GM19043 (cell line): ENCODE measurements around the gene SSR4.

Source experiments
- ATAC-seq: cut with Tn5 transposase; IDR thresholded peaks from one replicate; pipeline ENCODE4 v1.9.1; 2021; ENCODE audit warnings: low read depth; ENCODE audit not compliant: unreplicated experiment

The SSR4 gene

DNA sequence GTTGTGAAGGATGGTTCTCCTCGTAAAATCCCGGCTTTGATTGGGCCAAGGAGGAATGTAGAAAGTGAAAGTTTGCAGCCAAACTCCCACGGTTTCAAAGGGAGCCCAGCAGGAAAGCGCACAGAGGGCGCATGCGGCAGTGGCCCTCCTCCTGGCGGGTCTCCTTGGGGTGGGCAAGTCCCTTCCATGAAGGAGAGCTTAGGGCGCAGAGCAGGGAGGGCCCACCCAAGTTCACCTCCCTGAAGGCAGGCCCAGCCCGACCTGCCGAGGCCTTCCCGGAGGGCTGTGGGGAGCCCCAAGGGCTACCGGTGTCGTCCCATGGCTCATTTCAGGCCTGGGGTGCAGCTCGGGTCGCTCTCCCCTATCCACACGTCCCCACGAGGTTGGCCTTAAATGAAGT lies 33.8 kb downstream of the SSR4 start:
- no peak for ATAC-seq

DNA sequence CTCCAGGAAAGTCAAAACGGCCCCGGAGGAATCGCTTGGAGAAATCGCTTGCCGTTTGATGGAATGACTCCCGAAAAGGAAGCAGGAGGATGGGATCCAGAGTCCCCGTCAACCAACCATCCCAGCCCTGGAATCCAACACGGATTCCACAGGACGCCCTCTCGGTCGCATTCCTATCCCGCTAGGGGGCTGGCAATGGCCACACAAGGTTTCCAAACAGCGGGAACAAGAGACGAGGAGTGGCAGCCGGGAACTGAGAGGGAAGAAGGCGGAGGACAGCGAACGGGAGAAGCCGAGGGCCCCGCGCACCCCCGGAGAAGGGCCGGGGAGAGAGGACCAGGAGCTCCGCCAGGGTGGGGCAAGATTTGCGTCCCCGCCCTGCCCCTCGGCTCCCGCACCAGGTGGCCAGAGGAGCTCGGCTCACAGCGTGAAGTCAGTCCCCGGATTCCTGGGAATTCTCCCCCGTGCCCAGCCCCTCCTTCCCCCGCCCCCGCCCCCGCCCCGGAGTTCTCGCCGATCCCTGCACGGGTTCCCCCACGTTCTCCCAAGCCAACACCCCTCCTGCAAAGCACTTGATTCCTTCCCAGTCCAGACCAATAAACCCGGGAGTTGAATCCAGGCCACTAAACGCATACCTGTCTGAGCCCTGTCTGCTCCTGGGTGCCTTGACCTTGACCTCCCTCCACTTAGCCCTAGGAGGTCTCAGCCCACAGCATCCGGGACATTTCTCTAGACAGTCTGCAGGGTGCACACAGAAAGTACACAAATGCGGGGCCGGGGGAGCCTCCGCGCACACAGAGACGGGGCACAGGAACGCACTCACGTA lies 34.5 kb downstream of the SSR4 start:
- ATAC-seq, result no peak

DNA sequence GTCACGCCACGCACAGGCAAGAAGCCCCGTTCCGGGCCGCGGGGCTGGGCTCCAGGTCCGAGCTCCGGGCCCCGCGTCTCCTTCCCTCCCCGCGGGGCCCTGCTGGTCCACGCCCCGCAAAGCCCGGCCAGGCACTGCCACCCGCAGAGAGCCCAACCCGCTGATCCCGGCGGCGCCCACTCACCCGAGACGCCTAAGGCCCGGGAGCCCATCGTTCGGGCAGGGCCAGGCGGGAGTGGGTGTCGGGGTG lies 35.0 kb downstream of the SSR4 start:
- no peak for ATAC-seq

DNA sequence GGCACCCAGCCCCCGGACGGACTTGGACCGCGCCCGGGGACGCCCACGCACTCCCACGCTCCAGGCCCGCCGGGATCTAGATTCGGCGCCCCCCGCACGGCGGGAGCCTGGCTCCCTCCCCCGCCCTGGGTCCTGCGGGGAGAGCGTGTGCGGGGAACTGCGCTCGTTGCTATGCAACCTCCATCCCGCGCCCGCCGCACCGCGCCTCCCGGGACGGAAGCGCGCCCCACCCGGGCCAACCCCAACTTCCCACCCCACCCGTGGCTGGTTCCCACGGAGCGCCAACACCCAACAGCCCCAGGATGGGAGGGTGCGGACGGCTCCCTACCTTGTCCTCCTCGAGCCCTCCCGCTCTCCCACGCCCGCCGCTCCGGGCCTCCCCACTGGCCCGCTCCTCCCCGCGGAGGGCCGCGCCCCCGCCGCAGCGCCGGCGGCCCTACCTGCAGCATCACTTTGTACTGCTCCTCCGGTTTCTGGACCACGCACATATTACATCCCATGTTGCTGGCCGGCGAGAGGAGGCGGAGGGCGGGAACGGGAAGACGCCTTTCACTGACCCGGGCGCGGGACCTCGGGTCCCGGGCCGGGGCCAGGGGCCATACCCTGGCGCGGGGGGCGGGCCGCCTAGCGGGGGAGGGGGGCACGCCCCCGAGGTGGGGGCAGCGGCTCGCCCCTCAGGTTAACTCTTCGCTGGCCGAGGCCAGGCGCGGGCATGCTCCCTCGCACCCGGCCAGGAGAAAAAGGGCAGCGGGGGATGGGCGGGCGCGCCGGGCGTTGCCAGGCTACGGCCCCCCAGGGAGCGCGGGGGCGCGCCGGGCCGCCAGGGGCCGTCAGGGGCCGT lies 35.6 kb downstream of the SSR4 start, which contains the start of gene PDZD4:
PDZD4 (minus strand) TSS at position 746 of the 841 bp plus-strand sequence; CDS start at position 500, 246 bp downstream.
- no peak for ATAC-seq

DNA sequence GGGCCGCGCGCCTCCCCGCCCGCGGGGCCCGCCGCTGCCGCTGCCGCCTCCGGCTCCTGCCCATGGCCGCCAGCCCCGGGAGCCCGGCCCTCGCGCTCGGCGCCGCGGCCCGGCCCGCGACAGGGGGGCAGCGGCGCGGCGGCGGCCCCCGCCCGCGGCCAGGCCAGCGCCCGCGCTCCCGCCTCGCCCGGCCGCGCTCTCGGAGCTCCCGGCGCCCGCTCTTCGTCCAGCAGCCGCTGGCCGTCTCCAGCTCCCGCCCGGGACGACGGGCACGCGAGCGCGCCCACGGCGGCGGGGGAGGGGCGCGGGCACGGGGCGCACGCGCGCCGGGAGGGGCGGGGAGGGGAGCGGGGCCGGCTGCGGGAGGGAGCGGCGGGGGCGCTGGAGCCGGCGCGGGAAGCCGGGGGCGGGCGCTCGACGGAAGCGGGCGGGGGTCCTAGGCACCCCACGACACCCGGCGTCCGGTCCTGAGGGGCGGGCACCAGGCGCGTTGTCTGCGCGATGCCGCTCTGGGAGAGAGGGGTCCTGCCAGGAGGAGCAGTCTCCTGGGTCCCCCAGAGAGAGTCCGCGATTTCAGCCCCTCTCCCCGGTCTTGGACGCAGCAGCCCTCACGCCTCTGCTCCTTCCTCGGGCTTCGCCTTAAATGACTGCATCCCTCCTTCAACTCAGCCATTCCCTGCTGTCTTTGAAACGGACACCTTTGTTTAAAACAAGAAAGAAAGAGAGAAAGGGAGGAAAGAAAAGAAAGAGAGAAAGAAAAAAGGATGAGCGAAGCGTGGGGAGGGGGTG lies 36.4 kb downstream of the SSR4 start:
- ATAC-seq, result no peak

DNA sequence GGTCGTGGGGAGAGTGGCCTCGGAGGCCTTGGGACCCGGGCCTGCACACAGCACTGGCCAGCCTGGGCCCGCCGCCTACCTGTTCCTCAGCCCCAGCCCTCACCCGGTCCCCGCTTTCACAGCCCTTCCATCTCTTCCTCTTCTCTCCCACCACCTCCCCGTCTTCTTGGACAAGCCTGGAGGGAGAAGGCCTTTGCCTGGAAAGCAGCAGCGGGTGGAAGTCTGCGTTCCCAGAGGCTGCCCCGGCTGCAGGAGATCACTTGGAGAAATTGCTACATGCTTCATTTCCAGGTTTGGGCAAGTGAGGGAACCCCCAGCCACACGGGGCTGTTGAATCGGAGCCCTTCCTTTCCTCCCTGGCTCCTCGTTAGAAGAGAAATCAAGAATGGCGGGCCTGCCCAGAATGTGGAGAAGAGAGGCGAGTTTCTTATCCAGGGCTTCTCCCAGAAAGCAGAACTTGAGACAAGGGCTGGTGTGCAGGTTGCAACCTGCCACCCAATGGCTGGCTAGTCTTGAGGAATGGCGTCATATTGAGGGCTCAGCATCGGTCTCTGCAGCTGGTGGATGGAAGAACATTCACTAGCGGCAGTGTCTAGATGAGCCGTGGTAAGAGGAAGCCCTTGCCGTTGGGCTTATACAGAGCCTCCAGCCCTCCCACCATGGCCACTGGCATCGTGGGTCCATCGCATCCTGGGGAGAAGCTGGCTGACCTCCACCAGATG lies 37.1 kb downstream of the SSR4 start:
- ATAC-seq, result no peak

DNA sequence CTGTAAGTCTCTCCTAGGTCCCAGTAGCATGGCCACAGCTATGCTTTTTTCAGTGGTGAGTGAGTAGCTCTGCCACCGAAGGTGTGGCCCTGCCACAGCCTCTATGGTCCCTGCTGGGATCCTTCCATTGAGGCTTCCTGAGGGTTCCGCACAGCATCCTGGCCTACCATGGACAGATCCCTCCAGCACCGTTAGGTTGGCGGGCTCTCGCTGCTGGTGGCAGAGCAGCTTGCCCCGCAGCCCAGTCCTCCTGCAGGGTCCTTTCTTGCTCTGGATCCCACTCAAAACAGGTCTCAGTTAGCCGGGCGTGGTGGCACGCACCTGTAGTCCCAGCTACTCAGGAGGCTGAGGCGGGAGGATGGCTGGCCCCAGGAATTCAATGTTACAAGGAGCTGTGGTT lies 38.3 kb downstream of the SSR4 start:
- ATAC-seq, result no peak

DNA sequence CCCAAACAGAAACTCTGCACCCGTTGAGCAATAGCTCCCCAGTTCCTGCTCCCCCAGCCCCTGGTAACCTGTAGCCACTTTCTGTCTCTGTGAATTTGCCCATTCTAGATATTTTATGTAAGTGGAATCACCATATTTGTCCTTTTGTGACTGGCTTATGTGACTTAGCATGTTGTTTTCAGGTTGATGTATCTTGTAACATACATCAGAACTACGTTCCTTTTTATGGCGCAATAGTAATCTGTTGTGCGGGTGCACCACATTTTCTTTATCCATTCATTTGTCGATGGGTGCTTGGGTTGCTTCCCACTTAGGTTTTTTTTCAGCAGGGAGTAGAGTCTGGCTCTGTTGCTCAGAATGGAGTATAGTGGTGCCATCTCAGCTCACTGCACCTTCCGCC lies 42.5 kb downstream of the SSR4 start:
- no peak for ATAC-seq

DNA sequence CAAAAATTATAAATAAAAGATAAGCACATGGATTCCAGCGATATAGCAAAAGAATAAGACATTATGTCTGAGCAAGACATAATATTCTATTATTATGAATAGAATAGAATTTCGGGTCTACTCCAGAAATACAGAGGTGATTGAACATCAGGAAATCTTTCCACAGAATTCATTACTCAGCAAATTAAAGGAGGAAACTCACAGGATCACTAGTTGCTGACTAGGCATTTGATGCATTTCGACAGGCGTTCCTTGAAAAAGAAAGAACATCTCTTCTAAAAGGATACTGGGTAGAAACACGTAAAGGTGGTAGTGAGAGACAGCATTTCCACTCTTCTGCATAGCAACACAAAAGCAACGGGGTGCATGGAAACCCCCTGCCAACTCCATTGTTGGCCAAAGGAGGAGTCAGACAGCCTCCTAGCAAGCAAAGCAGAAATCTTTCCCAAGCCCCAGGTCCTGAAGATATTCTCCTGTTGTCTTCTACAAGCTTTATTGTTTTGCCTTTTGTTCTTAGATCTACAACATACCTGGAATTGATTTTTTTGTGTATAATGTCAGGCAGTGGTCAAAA lies 50.1 kb downstream of the SSR4 start:
- ATAC-seq, result no peak

DNA sequence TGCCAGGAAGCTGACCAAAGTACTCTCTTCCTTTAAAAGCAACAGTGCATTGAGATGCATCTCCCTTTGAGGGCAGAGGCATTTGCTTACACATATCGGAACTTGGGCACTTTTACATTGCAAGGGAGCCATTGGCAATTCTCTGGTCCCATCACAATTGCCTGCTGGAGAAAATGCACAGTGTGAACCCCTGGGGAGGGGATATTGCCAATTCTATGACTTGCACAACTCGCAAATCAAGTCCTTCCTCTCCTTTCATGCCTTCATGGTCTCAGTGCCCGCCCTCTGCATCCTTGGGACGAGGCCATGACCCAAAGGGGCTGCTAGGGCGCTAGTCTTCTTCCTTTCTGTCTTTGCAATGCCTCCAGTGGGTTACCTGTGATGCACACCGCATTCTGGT lies 50.7 kb downstream of the SSR4 start:
- ATAC-seq, result no peak

DNA sequence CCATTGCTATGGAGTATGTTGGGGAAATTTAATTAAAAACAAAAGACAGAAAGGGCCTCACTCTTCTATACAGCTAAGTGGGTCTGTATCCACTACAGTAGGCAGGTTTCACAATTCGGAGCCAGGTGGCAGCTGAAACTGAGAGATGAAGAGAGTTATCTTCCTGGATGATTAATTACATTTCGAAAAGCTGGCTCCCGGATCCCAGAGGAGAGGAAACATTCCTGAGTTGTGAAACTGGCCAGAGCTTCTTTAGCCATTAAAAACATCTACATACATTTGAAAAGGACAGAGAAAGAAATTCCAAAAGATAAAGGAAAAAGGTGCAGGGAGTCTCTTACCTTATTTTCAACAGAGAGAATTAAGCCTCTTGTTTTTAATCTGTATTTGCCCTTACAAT lies 51.4 kb downstream of the SSR4 start:
- ATAC-seq, result no peak
